Lung (tissue), 12 donors: ENCODE data around the gene KRT16. TPM values are rescaled to one million over a fixed set of nuclear protein-coding genes. Genes with fewer than 3 reads are reported as not detected.
"Not testable (repeated sequence)": the region's sequence is repeated elsewhere in the genome, so short reads cannot be mapped to it uniquely, and the experiment has no call there.

ENCODE experiments used
- ATAC-seq: fragments of 200-7000 bp; cut with Tn5 transposase; one replicate; pipeline ENCODE4 v1.9.1; 2020; ENCODE audit warnings: moderate number of reproducible peaks; ENCODE audit not compliant: insufficient read depth, low FRiP score
- DNase-seq, 3 donors: peaks; one replicate each; pipeline ENCODE4 v3.0.0-alpha.2; 2013 to 2017
- H3K27ac ChIP-seq, 2 donors: one replicate each; pipeline ENCODE4 v1.5.1; 2013; ENCODE audit warnings: mild to moderate bottlenecking in 2 of 2, moderate library complexity in 2 of 2, control low read depth in 1 of 2, inconsistent platforms in 1 of 2, low read depth in 1 of 2, low read length in 1 of 2
- H3K27me3 ChIP-seq, 3 donors: one replicate each; pipeline ENCODE4 v1.5.1; 2013; ENCODE audit warnings: low read length in 2 of 3; ENCODE audit not compliant: control insufficient read depth in 3 of 3, insufficient read depth in 3 of 3
- H3K36me3 ChIP-seq, 4 donors: one replicate each; pipeline ENCODE4 v1.5.1; 2013; ENCODE audit warnings: low read length in 4 of 4, mild to moderate bottlenecking in 1 of 4, moderate library complexity in 1 of 4; ENCODE audit not compliant: control insufficient read depth in 4 of 4, insufficient read depth in 4 of 4
- H3K4me1 ChIP-seq, 5 donors: one replicate each; pipeline ENCODE4 v1.5.1; 2013; ENCODE audit warnings: low read length in 5 of 5, mild to moderate bottlenecking in 2 of 5, moderate library complexity in 1 of 5; ENCODE audit not compliant: control insufficient read depth in 5 of 5, insufficient read depth in 5 of 5
- H3K4me3 ChIP-seq: one replicate; pipeline ENCODE4 v1.5.1; 2013; ENCODE audit warnings: mild to moderate bottlenecking, control low read depth, moderate library complexity
- H3K9ac ChIP-seq, 2 donors: one replicate each; pipeline ENCODE4 v1.5.1; 2013; ENCODE audit warnings: low read length in 2 of 2, control low read depth in 1 of 2; ENCODE audit not compliant: insufficient read depth in 1 of 2
- H3K9me3 ChIP-seq, 4 donors: one replicate each; pipeline ENCODE4 v1.5.1; 2013; ENCODE audit warnings: low read length in 3 of 4, mild to moderate bottlenecking in 1 of 4, moderate library complexity in 1 of 4; ENCODE audit not compliant: control insufficient read depth in 4 of 4, insufficient read depth in 3 of 4
- CTCF ChIP-seq: IDR thresholded peaks from 2 replicates; pipeline ENCODE4 v1.5.1; 2012; ENCODE audit warnings: mild to moderate bottlenecking; ENCODE audit errors: control extremely low read depth, extremely low read depth
- WGBS, 2 donors: extraction: QIAGEN DNeasy Blood & Tissue Kit; methylation state at CpG; one replicate each; pipeline ENCODE4 v1.1.7; 2013; 5-methylcytosine and 5-hydroxymethylcytosine counted together
- polyA plus RNA-seq, 2 donors: library from polyadenylated mRNA; stranded (reverse); fragments of 200-250 nt; gene quantifications; one replicate each; pipeline ENCODE4 v1.2.1, GENCODE V29; 2013
- total RNA-seq, 2 donors: library from RNA; depleted of rRNA in 1 of 2; stranded (reverse); fragments of >200 nt in 1 of 2; gene quantifications; one replicate each; pipeline ENCODE4 v1.2.1, GENCODE V29; 2014 to 2021
- donor health status: control.
- donor health status: control.
- donor health status: Bipolar disorder and iron deficiency.
- donor health status: healthy.
- donor health status: DM: yes; HTN: yes; CAD: no.

Gene KRT16
- total and polyA plus RNA-seq, 4 donors = 0.10 to 0.28 (median 0.18) TPM; not detected in 1

GRCh38 chr17:41588126-41588810 is 24.3 kb downstream of the KRT16 start:
- Histone ChIP-seq H3K9ac (no peak overlapping the region), H3K27ac (no peak overlapping the region), H3K4me3 (no peak overlapping the region), H3K4me1 (peaks cover 0 to 1% (median 0%) of the 10 kb centered on the region in 5 donors), H3K9me3 (no peaks in the 10 kb centered on the region), H3K27me3 (no peaks in the 10 kb centered on the region), H3K36me3 (no peaks in the 10 kb centered on the region)
- TF ChIP-seq CTCF = no peak
- ATAC-seq (no peak), DNase-seq (no peak)
- WGBS, 2 donors = 72 to 80% methylated on average over 6 to 8 of the region's 8 CpGs

GRCh38 chr17:41586863-41587495 is 25.6 kb downstream of the KRT16 start, which contains the start of gene KRT14:
TSS of gene KRT14 (minus strand) at chr17:41586895. CDS start at chr17:41586834, 61 bp downstream.
- H3K36me3 ChIP-seq = no peaks in the 10 kb centered on the region
- H3K4me1 ChIP-seq = peaks cover 0 to 1% (median 0%) of the 10 kb centered on the region in 5 donors
- no peaks in the 10 kb centered on the region for H3K27me3 ChIP-seq
- no peaks in the 10 kb centered on the region for H3K9me3 ChIP-seq
- 75 to 89% methylated on average over 15 of the region's 15 CpGs for WGBS, 2 donors
- DNase-seq (no peak), ATAC-seq (no peak)
- no peak within 1 kb of the TSS for H3K27ac ChIP-seq
- no peak for TF ChIP-seq CTCF
- H3K4me3 ChIP-seq = no peak within 1 kb of the TSS
- H3K9ac ChIP-seq = no peak within 1 kb of the TSS

- no peaks in the 10 kb centered on the region for H3K36me3 ChIP-seq
- no peak for DNase-seq
- H3K27me3 ChIP-seq = no peaks in the 10 kb centered on the region
- no peaks in the 10 kb centered on the region for H3K9me3 ChIP-seq
- peaks cover 0 to 1% (median 0%) of the 10 kb centered on the region in 5 donors for H3K4me1 ChIP-seq
- no peak overlapping the region for H3K9ac ChIP-seq
- 81 to 83% methylated on average over 5 of the region's 5 CpGs for WGBS, 2 donors
- no peak overlapping the region for H3K4me3 ChIP-seq
- no peak overlapping the region for H3K27ac ChIP-seq
- TF ChIP-seq CTCF = no peak
- ATAC-seq = no peak
Observed at GRCh38 chr17:41585301-41586056, 27.1 kb downstream of the KRT16 start.

GRCh38 chr17:41584331-41584927 is 28.1 kb downstream of the KRT16 start:
- 78 to 82% methylated on average over 8 of the region's 8 CpGs for WGBS, 2 donors
- H3K4me1 ChIP-seq, H3K27ac ChIP-seq, H3K36me3 ChIP-seq, H3K27me3 ChIP-seq, H3K9ac ChIP-seq, ATAC-seq, H3K4me3 ChIP-seq, H3K9me3 ChIP-seq: not testable (repeated sequence)
- peak in 1 of 3 donors; percentile 31 for DNase-seq
